Kidney capillary endothelial cell (primary cell): ENCODE measurements around the gene CDC20.
A peak's percentile ranks its signal among the peaks of the same experiment; 100 is the strongest.

Experiments
- DNase-seq: peaks from one replicate; pipeline ENCODE4 v3.0.0-alpha.2; 2018; ENCODE audit warnings: low spot score

The CDC20 gene

GRCh38 chr1:43358746-43359693 is at the start of gene CDC20:
Gene CDC20, plus strand, starts transcription at chr1:43358981. Its CDS starts 235 bp downstream, at chr1:43359216.
- DNase-seq: peak; percentile 98

- DNase-seq: no peak
Measured at GRCh38 chr1:43309405-43310025, 49.3 kb upstream of the CDC20 start.

DNA sequence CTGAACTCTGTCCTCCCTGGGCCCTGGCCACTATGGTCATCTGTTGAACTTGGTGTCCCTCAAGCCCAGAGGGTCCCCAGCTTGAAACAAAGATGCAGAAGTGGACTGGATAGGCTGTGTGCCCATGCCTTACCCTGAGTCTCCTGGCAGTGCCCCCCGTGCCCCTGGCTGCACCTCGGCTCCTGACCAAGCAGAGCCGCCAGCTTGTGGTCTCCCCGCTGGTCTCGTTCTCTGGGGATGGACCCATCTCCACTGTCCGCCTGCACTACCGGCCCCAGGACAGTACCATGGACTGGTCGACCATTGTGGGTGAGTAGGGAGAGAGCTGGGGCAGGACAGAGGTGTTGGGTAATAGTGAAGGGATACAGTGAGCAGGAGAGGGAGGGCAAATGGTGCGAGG is 47.3 kb upstream of the CDC20 start:
- no peak for DNase-seq

GRCh38 chr1:43312212-43312623 is 46.6 kb upstream of the CDC20 start:
- no peak for DNase-seq

GRCh38 chr1:43312663-43313515 is 45.9 kb upstream of the CDC20 start:
- DNase-seq: no peak

- DNase-seq: no peak
Measured at GRCh38 chr1:43313771-43314170, 45.0 kb upstream of the CDC20 start.

- no peak for DNase-seq
Measured at GRCh38 chr1:43314233-43314632, 44.5 kb upstream of the CDC20 start.

DNA sequence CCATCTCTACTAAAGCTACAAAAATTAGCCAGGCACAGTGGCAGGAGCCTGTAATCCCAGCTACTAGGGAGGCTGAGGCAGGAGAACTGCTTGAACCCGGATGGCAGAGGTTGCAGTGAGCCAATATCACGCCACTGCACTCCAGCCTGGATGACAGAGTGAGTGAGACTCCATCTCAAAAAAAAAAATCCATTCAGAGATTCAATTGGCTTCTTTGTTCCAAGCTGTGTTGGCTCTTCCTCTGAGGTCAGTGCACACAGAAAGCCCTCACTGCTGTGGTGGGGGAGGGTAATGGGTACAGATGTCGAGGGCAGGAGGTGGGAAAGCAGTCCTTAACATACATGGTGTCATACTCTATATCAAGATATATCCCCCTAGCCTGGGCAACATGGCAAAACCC is 43.3 kb upstream of the CDC20 start:
- no peak for DNase-seq

DNA sequence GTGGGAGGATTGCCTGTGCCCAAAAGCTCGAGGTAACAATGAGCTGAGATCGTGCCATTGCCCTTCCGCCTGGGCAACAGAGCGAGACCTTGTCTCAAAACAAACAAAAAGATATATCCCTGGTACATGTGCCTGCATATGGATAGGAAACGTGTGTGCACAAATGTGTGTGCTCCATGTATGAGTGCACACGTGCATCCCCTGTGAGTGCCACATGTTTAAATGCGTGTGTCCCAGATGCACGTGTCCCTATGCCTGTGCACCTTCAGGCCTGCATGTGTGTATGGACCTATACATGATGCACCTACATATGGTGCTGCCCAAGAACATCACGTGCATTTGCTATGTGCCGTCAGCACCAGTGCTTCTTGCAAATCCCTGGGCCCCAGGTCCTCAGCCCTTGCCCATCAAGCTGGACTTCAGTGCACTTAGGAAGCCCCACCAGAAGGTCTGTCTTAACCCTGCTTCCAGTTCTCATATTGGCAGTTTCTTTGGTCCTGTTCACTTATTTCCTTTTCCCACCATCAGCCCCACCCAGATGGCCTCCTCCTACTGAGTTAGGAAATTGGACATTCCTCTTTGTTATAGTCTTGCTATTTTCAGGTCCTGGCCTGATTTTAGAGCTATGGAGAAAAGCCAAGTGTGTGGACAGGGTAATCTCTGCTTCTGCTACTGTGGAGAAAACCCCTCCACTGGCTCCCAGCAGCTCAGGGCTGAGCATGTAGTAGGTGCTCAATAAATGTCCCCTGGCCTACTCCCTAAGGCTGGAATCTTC is 42.6 kb upstream of the CDC20 start:
- no peak for DNase-seq

DNA sequence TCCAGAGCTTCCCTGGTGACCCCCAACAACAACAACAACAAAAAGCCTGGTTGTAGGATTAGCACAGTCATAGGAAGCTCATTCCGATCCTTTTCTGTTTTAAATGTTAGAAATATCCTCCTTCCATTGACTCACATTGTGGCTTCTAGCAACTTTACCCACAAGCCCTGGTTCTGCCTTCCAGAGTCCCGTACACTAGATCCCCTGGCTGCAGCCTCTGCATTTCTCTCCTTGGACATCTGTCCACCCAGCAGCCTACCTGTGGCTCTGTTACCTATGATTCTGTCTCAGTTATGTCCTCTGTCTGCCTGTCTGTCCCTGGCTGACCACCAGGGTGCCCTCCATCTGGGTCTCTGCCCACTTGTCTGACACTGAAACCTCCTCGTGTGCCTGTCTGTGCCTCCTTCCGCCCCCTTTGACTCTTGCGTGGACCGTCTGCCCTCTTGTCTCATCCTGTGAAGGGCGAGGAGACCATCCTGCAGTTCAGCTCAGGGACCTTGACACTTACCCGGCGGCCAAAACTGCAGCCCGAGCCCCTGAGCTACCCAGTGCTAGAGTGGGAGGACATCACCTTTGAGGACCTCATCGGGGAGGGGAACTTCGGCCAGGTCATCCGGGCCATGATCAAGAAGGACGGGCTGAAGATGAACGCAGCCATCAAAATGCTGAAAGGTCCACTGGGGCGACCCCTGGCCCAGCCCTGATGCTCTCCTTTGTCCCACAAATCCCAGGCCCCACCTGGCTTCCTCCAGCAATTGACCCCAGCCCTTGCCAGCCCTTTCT is 41.9 kb upstream of the CDC20 start:
- DNase-seq: no peak

GRCh38 chr1:43317817-43318471 is 40.8 kb upstream of the CDC20 start:
- no peak for DNase-seq

- no peak for DNase-seq
Measured at GRCh38 chr1:43318831-43319230, 40.0 kb upstream of the CDC20 start.

DNA sequence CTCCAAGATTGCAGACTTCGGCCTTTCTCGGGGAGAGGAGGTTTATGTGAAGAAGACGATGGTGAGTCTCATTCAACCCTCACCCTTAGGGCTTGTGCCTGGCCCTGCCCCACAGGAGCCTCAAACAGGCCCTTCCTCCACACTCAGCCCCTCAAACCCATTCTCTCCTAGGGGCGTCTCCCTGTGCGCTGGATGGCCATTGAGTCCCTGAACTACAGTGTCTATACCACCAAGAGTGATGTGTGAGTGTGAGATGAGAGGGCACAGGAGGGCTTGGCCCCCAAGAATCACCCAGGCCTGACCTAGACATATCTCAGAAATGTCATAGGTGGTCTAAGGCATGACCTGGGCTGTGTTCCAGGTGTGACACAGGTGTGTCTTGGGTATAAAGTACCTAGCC is 39.5 kb upstream of the CDC20 start:
- no peak for DNase-seq

DNA sequence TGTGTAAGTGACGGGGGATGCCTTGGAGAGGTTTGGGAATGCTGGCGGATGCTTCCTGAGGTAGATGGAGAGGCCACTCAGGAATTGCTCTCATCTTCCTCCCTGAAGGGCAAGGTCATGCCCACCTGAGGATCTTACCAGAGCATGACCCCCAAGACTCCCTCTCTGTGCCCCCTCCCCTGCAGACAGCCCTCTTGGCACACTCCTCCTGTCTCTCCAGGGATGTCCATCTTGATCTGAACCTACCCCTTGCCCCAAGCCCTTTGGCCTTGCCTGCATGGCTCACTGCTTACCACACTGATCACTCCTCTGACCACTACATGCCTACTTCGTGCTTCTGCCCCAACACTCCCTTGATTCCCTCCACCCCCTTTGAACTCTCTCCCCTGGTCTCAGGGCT is 39.0 kb upstream of the CDC20 start:
- no peak for DNase-seq

GRCh38 chr1:43321331-43321891 is 37.4 kb upstream of the CDC20 start:
- DNase-seq: no peak

GRCh38 chr1:43322506-43322905 is 36.3 kb upstream of the CDC20 start:
- no peak for DNase-seq

GRCh38 chr1:43324810-43325209 is 34.0 kb upstream of the CDC20 start:
- no peak for DNase-seq

GRCh38 chr1:43325381-43325780 is 33.4 kb upstream of the CDC20 start:
- DNase-seq: no peak

DNA sequence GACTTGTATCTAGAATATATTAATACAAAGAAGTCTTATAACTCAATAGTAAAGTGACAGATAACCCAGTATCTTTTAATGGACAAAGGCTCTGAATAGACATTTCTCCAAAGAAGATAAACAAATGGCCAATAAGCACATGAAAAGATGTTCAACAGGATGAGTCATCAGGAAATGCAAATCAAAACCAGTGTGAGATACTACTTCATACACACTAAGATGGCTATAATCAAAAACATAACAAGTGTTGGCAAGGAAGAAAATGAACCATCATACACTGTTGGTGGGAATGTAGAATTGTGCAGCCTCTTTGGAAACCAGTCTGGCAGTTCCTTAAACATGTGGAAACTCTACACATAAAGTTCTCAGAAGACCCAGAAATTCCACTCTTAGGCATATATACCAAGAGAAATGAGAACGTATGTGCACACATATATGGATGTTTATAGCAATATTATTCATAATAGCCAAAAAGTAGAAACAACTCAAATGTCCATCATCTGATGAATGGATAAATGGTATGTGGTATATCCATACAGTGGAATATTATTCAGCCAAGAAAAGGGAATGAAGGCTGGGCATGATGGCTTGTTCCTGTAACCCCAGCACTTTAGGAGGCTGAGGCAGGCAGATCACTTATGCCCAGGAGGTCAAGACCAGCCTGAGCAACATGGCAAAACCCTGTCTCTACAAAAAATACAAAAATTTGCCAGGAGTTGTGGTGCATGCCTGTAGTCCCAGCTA is 31.1 kb upstream of the CDC20 start:
- no peak for DNase-seq
